GM19351 (cell line): ENCODE data around the gene ALG5.

ENCODE experiments used
- ATAC-seq: cut with Tn5 transposase; IDR thresholded peaks from one replicate; pipeline ENCODE4 v1.9.1; 2021; ENCODE audit warnings: mild to moderate bottlenecking, moderate library complexity; ENCODE audit not compliant: unreplicated experiment

The ALG5 gene

DNA sequence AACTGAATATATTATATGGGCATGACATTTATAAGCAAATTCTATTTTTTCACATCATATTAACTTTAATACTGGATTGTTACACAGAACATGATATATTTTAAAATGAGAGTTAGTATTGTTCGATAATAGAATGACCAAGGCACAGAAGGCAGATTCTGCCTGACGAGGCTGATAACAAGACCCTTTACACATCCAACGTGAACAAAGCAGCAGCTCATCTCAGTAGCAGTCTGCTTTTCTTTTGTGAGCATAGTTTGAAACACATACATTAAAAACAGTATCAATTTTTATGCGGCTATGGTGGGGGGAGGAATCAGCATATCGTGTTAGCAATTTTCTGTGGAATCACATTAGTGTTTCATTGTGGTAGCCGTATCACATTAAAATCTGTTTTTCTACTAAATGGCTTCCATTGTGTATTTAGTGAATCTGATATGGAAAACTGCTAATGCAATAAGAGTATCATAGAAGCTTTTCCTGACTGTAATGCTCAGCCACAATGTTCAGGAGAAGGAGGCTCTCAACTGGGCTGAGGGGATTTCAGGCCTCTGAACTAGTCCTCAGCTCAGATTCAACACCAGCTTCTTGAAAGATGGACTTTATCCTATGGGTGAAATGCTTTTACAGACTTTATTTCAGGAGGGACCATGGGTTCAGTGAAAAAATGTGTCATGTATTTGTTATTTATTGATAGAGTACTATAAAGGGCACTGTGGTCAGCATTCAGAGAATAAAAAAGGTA lies 83.1 kb downstream of the ALG5 start:
- ATAC-seq = no peak

DNA sequence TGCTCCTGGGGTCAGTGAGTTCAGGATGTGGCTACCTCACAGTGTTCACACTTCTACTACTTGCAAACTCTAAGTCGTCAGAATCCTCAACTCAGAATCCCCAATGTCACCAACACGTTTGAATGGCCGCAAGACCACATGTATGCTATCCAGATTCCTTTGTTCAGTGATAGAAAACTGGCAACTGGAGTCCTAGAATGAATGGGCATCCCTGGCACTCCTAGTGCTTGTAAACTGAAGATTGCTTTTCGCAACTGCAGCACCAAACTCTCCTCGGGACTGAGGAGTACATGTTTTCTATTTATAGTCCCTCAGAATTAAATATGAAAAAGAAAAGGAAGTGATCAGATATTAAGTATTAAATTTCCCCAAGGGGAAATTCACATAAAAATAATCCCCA lies 84.0 kb downstream of the ALG5 start:
- ATAC-seq = no peak

DNA sequence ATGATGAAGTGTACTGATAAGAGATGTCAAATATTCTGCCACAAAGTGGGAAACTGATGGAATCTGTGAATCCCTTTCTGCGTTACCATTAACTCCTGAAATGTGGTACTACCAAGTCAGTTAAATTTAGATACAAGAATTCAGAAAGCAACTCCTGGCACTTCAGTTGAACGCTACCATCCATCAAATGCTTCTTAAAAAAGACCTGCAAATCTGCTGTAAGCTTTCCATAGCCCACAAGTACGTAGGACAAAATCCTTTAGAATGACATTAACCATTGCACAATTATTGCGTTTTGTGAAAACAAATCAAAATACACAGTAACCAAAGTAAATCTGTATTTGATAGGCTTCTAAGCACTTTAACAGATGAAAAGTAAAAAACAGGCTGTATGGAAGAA lies 84.5 kb downstream of the ALG5 start:
- no peak for ATAC-seq

DNA sequence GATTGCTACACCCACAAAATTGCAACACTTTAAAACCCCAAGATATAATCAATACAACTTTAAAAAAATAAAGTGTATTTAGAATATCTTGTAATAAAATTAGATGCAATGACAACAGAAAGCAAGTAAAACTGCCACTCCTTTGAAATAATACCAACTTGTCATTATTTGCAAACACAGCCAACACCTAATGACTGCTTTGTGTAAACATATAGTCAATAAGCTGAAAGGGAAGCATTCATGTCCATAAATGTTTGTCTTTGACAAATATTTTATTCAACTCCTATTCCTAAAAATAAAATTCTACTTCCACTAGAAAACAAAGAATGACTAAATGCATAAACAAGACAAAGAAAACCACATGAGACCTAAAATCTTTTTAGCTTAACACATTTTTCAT lies 85.7 kb downstream of the ALG5 start:
- ATAC-seq = no peak

DNA sequence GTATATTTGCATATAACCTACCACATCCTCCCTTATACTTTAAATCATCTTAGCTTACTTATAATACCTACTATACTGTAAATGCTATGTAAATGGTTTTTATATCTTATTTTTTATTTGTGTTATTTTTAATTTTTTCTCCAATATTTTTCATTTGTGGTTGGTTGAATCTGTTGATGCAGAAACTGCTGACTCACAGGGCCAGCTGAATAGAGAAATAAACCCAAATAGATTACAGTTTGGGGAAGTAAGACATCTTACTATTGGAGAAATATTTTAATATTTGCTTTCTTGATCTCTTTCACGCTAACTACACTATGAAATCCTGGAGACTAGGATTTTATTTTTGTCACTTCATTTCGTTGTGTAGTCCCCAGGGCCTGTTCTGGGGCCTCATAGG lies 86.2 kb downstream of the ALG5 start:
- no peak for ATAC-seq

DNA sequence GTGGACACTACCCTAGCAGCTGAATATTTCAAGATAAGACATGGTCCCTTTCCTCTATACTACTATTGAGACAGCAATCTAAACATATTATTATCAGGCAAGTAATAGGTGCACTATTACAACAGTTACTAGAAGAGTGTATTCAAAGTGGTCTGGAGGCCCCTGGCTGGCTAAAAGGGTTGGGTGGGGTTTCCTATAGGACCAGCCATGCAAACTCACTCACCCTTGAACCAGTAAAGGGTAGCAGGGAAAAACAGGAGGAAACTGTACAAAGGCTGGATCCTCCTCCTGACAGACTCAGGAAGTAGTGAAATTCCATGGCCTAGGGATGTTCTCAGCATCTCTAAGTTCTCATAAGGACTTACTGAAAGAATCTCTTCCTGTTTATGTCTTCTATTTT lies 86.8 kb downstream of the ALG5 start:
- ATAC-seq = no peak

DNA sequence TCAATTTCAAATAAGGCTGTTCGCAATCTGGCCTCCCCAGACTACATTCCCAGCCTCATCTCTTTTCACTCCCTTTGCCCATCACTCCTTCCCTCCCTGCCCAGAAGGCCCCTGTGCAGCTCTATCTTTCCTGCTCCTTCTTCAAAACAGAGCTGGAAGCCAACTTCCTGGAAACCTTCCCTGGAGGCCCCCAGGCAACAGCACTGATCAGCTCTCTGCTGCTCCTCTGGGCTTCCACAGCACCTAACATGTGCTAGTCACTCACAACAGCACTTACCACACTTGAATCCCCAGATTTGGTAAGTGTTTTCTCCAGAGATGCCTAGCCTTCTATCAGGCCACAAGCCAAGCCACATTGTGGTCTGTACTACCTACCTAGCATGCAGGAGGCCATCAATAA lies 88.6 kb downstream of the ALG5 start:
- no peak for ATAC-seq

DNA sequence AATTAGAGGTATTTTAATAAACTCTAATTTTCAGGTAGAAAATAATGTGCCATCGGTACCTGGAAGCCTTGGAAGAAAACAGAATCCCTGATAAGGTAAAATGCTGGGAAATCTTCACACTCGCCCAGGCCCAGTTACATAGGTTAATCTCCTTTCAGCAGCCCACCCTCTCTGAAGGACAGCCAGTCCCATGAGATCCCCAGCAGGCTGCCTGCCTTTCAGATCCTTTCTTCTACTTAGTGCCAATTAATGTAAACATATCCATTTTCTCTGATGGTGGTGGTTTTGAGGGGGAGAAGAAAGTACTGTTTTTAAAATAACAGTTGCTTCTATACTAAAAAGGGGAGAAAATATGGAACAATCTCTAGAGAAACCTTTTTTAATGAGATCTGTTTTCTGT lies 91.3 kb downstream of the ALG5 start:
- ATAC-seq = no peak

DNA sequence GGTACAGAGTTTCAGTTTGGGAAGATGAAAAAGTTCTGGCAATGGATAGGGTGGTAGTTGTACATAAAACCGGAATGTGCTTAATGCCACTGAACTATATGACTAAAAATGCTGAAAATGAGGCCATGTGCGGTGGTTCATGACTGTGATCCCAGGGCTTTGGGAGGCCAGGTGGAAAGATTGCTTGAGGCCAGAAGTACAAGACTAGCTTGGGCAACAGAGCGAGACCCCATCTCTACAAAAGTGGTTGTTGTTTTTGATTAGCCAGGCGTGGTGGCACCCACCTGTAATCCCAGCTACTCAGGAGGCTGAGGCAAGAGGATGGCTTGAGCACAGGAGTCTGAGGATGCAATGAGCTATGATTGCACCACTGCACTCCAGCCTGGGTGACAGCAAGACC lies 91.9 kb downstream of the ALG5 start:
- no peak for ATAC-seq

DNA sequence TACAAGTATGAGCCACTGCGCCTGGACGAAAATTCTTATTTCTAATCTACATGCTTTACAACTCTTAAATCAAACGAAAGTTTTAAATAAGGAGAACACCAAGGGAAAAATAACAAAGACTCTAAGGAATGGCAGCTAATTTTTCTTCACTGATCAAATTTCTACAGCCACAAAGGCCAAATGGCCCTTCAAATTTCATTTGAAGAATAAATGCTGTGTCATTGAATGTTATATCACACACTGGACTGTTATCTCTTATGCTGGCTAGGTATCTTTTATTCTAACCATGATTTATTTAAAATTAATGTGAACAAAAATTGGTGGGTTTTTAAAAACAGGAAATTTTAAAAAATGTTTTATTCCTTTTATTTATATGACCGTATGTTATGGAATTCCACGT lies 93.2 kb downstream of the ALG5 start:
- ATAC-seq = no peak

DNA sequence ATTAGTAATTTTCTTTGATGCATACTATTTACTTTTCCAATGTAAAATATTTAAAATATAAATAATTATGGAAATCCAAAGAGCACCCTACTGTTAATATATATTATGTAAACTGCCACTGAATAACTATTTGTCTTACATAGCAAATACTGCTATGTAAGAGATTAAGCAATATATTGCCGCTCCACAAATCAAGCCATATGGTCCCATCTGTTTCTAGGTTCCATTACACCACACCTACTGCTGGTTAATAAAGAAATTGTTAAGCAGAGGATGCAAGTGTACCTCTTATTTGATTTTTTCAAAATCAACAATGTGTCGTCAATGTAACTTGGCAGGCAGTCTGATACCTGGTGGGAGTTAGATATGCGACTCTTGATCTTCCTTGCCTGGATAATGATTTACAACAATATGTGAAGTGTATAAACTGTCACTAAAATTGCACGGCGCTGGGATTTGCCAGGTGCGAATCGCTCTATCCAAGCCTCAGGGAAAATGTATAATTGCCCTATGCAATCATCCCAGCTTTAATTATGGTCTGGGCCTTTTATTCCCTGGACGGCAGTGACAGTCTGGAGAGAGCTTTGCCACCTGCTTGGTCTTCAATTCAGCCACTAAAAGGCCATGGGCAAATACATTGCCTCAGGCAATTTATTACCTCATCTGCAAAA lies 95.1 kb downstream of the ALG5 start:
- ATAC-seq = no peak
